HG02840 (cell line): ENCODE data around the gene ANO1.

Experiments used
- ATAC-seq: cut with Tn5 transposase; IDR thresholded peaks from one replicate; pipeline ENCODE4 v1.9.1; 2021; ENCODE audit warnings: mild to moderate bottlenecking, moderate library complexity, moderate number of reproducible peaks; ENCODE audit not compliant: unreplicated experiment, low FRiP score

The ANO1 gene

DNA sequence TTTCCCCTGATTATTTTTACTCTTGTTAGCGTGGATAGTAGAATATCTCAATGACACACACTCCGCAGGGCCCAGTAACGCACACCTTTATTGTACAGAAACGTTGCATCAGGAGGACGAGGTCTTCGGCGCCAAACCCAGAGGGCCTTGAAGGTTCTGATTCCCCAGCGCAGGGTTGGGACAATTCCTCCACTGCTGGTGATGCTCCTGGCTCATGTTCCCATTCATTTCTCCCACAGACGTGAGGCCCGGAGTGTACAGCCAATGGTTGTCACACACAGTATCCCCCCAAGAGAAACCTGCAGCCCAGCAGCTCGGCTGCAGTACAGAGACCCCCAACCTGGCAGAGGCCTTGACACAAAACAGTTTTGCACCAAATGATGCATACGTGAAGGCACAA lies 6.1 kb upstream of the ANO1 start:
- no peak for ATAC-seq

DNA sequence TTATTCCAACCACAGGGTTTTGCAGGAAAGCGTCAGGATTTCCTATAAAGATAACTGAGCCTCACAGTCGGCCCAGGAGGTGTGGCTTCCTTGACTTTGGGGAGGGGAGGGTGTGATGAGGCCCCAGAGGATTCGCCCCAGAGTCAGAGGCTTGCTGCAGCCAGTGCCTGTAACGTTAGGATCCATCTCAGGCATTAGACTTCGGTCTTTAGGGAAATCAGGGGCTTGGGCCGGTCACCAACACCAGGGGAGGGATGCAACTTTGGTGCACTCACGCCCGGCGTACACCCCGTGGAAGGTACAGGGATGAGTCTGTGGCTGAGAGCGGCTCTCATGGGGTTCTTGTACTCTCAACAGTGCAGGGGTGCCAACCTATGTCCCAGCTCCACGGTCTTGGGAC lies 5.7 kb upstream of the ANO1 start:
- ATAC-seq = no peak

GRCh38 chr11:70072861-70073755 lies 5.0 kb upstream of the ANO1 start:
- ATAC-seq = no peak

GRCh38 chr11:70073871-70074371 lies 4.2 kb upstream of the ANO1 start:
- no peak for ATAC-seq

- ATAC-seq = no peak
These were observed 3.4 kb upstream of the ANO1 start for GRCh38 chr11:70074746-70075145.

GRCh38 chr11:70075836-70076235 lies 2.3 kb upstream of the ANO1 start:
- no peak for ATAC-seq

DNA sequence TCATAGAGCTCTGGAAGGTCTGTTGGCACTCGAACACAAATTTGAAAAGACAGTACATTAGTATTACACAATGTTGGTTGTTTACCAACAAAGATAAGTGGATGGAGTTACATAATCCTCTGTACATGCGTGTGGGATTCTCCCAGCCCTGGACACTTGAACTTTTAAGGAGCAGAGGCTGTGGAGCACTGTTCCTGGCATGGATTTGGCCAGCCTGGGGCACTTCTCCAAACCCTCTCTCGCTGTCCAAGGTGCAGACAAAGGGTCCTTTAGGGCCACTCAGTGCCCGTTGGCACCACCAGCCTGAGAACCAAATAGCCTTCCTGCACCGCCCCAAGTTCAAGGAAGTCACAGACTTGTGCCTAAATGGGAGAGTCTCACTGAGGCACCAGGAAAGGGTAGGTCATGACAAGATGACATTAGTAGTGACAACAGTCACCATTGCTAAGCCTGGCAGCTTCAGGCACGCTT lies 1.6 kb upstream of the ANO1 start:
- no peak for ATAC-seq

- no peak for ATAC-seq
These were observed 564 bp upstream of the ANO1 start for GRCh38 chr11:70077411-70078094.

DNA sequence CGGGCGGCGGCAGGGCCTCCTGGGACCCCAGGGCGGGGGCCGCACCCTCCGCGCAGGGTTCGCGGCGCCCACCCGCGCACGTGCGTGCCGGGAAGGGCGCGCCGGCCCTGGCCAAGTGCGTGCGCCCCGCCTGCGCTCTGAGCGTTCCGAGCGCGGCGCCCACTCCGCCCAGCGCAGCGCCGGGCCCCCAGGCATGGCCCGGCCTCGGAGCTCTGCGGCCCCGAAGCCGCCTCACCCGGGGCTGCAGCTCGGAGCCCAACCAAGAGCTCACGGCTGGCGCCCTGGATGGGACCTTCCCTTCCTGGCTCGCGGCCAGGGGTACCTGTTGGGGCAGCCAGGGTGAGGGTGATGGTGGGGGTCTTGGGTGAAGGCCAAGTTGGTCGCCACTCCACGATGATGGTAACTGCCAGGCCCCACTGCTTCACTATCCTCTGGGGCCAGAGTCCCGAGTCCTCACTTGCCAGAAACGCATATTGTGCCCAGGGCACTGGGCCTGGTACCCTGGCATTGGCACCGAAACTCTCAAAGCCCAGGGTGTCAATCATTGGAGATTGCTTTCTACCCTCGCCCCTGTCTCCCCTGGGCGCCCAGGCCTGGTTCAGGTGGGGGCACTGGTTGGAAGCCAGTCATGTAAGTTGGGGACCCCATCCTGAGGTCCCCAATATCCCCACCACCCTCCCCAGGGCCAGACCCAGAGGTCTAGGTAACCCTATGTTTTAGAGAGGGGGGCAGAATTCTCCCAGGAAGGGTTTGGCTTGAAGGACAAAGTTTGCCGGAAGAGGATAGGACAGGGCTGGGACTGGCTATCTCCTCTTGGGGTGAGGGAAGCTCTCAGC lies 882 bp downstream of the ANO1 start:
- no peak for ATAC-seq

DNA sequence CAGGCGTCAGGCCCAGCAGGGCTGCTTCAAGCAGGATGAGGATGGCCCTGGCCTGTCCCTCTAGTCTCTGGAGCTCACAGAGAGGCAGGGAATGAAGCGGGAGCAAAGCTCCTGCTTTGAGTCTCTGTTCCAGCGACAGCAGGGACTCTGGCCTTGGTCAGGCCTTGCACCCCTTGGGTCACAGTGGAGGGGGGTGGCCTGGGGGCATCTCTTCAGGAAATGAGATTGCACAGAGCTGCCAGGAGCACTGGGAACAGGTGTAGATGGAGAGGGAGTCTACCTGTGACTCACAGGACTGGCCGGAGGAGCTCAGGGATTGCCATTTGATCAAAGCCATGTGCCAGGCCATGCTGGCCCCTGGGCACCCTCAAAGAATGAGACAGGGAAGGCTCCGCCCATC lies 1.6 kb downstream of the ANO1 start:
- ATAC-seq = no peak

GRCh38 chr11:70080763-70081162 lies 2.6 kb downstream of the ANO1 start:
- ATAC-seq = no peak

- no peak for ATAC-seq
These were observed 4.7 kb downstream of the ANO1 start for GRCh38 chr11:70082829-70083228.

GRCh38 chr11:70084046-70084984 lies 6.2 kb downstream of the ANO1 start:
- no peak for ATAC-seq

- ATAC-seq = no peak
These were observed 8.0 kb downstream of the ANO1 start for GRCh38 chr11:70085815-70086769.

GRCh38 chr11:70087446-70088167 lies 9.5 kb downstream of the ANO1 start:
- ATAC-seq = no peak

DNA sequence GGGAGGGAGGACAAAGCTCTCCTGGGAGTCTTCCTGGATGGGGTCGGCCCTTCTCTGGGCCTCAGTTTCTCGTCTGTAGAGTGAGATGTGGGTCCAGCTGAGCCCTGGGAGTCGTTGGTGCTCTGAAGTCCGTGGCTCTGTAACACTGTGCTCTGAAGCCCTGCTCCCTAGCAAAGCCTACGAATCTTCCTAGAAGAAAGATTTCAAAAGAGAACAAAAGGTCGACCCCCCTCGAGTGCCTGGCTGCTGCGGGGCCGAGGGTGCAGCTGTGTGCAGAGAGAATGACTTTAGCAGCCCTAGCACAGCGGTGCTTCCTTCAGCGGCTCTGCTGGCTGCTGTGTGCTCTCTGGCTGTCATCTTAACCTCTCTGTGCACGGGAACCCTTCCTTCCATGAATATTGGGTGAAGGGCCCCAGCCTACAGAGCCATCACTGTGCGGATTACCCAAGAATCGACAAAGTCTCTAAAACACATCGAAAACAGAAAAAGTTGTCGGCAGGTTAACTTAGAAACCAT lies 10.7 kb downstream of the ANO1 start:
- no peak for ATAC-seq

DNA sequence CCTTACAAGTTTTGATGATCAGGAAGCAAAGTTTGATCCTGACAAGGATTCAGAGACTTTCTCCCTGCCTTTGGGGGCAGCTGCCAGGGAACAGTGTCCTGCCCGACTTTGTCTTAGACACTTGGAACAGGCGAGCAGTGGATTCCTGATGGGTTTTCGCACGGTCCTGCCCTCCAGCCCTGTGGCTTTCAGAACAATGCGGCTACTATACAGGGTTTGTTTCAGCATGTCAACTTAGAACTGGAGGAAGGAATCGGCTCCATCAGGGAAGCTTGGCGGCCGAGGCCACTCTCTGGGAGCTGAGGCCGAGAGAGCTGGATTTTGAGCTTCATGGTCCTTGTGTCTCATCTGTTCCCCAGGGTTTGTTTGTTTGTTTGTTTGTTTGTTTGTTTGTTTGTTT lies 11.5 kb downstream of the ANO1 start:
- ATAC-seq = no peak

- no peak for ATAC-seq
These were observed 12.9 kb downstream of the ANO1 start for GRCh38 chr11:70090961-70091381.
